ENCODE results near the gene CBLC.
"Not testable (repeated sequence)": the region's sequence is repeated elsewhere in the genome, so short reads cannot be mapped to it uniquely, and the experiment has no call there.

- TF ChIP-seq CTCF (IDR thresholded peaks at IDR 0.05); EZH2 (IDR thresholded peaks at IDR 0.05; ENCODE audit: borderline replicate concordance, insufficient read depth, low read depth, low read length, poor library complexity, severe bottlenecking): not testable (repeated sequence)
Observed at GRCh38 chr19:44781694-44782093, 4.0 kb downstream of the CBLC start.

All from B cell (primary cell).